H1 (cell line): ENCODE results near the gene TMEM138. TPM values are rescaled to one million over a fixed set of nuclear protein-coding genes. Genes with fewer than 3 reads are reported as not detected.

Experiments used
- CTCF ChIA-PET: fragments of 300-600 bp; sonication (Branson Sonifier 250); formaldehyde crosslinking; loops from one replicate; lab custom pipeline; 2021; ENCODE audit not compliant: partially characterized antibody; lab: Charles Lee
- POLR2A ChIA-PET: fragments of 300-600 bp; sonication (Branson Sonifier 250); formaldehyde crosslinking; loops from one replicate; lab custom pipeline; 2021; ENCODE audit warnings: inconsistent platforms; ENCODE audit not compliant: partially characterized antibody; lab: Charles Lee
- DNase-seq, 2 experiments: peaks; one replicate each; pipeline versions ENCODE4 v3.0.0 to v3.0.0-alpha.2; 2010 to 2022; ENCODE audit warnings: low spot score in 2 of 2, low read depth in 1 of 2, mixed read lengths in 1 of 2
- FAIRE-seq: peaks from 2 replicates; lab custom pipeline; 2011; peaks lifted over from hg19 to GRCh38; lab: Jason Lieb, UNC
- H2AFZ ChIP-seq: 2 replicates; pipeline ENCODE4 v1.8.1; 2012; ENCODE audit warnings: low read length, inconsistent platforms
- H2AK5ac ChIP-seq: 2 replicates; pipeline ENCODE4 v1.6.1; 2013; ENCODE audit warnings: low read depth, low read length
- H2BK120ac ChIP-seq: replicated peaks from 2 replicates; pipeline ENCODE3; 2013; ENCODE audit warnings: low read depth, low read length, inconsistent platforms
- H2BK12ac ChIP-seq: 2 replicates; pipeline ENCODE4 v1.6.1; 2013; ENCODE audit warnings: low read depth, low read length
- H2BK15ac ChIP-seq: 2 replicates; pipeline ENCODE4 v1.6.1; 2013; ENCODE audit warnings: low read length
- H2BK20ac ChIP-seq: 2 replicates; pipeline ENCODE4 v1.6.1; 2013; ENCODE audit warnings: low read length
- H2BK5ac ChIP-seq: 2 replicates; pipeline ENCODE4 v1.6.1; 2013; ENCODE audit warnings: low read depth, low read length
- H3K14ac ChIP-seq: 2 replicates; pipeline ENCODE4 v1.6.1; 2013; ENCODE audit warnings: inconsistent platforms; ENCODE audit not compliant: insufficient read length
- H3K18ac ChIP-seq: 2 replicates; pipeline ENCODE4 v1.6.1; 2013; ENCODE audit warnings: low read length; ENCODE audit errors: extremely low read depth
- H3K23ac ChIP-seq: 2 replicates; pipeline ENCODE4 v1.6.1; 2013; ENCODE audit warnings: inconsistent platforms; ENCODE audit not compliant: insufficient read length
- H3K23me2 ChIP-seq: 2 replicates; pipeline ENCODE4 v1.6.1; 2013; ENCODE audit warnings: low read depth, low read length
- H3K27ac ChIP-seq: 2 replicates; pipeline ENCODE4 v1.6.1; 2011; ENCODE audit warnings: low read depth, low read length, inconsistent platforms
- H3K27me3 ChIP-seq, 4 experiments: replicated peaks in 1 of 4; 1 replicate in 1 of 4; 2 replicates in 3 of 4; pipeline versions ENCODE4 v1.6.1 to v1.8.1; 2011 to 2013; ENCODE audit warnings: low read length in 3 of 4, mild to moderate bottlenecking in 3 of 4, inconsistent platforms in 2 of 4, mixed read lengths in 2 of 4, moderate library complexity in 1 of 4; ENCODE audit not compliant: control insufficient read depth in 3 of 4, insufficient read depth in 3 of 4; ENCODE audit errors: extremely low read depth in 1 of 4
- H3K36me3 ChIP-seq, 4 experiments: 2 replicates each; pipeline versions ENCODE4 v1.6.1 to v1.8.1; 2011 to 2013; ENCODE audit warnings: mild to moderate bottlenecking in 4 of 4, low read length in 3 of 4, moderate library complexity in 2 of 4, control low read depth in 1 of 4, inconsistent platforms in 1 of 4; ENCODE audit not compliant: insufficient read depth in 4 of 4, control insufficient read depth in 2 of 4
- H3K4ac ChIP-seq: replicated peaks from 2 replicates; pipeline ENCODE3; 2013; ENCODE audit warnings: low read length, low read depth, mixed read lengths, inconsistent platforms; ENCODE audit not compliant: insufficient read length
- H3K4me1 ChIP-seq, 4 experiments: replicated peaks in 1 of 4; 1 replicate in 1 of 4; 2 replicates in 3 of 4; pipeline versions ENCODE4 v1.6.1 to v1.8.1; 2011 to 2013; ENCODE audit warnings: low read length in 3 of 4, inconsistent platforms in 2 of 4, mixed read lengths in 1 of 4; ENCODE audit not compliant: insufficient read depth in 4 of 4, control insufficient read depth in 3 of 4
- H3K4me2 ChIP-seq, 2 experiments: 2 replicates each; pipeline versions ENCODE4 v1.6.1 to v1.8.1; 2011 to 2013; ENCODE audit warnings: low read depth in 2 of 2, low read length in 2 of 2, control low read depth in 1 of 2, inconsistent platforms in 1 of 2, mild to moderate bottlenecking in 1 of 2; ENCODE audit not compliant: insufficient read depth in 1 of 2
- H3K4me3 ChIP-seq, 4 experiments: fragments of 200-600, 300-600 bp in 1 of 4; sonication (generic), shearing (Covaris generic), sonication (Bioruptor Twin) in 1 of 4; 2 replicates each; pipeline versions ENCODE4 v1.5.1 to v1.8.1; 2011 to 2016; ENCODE audit warnings: low read length in 4 of 4, low read depth in 3 of 4, control low read depth in 2 of 4, inconsistent platforms in 2 of 4, mild to moderate bottlenecking in 2 of 4, mixed read lengths in 1 of 4, moderate library complexity in 1 of 4; ENCODE audit not compliant: insufficient read depth in 2 of 4; ENCODE audit errors: extremely low read depth in 1 of 4
- H3K56ac ChIP-seq: replicated peaks from 2 replicates; pipeline ENCODE3; 2013; ENCODE audit warnings: low read depth, mild to moderate bottlenecking, mixed read lengths, low read length, inconsistent platforms; ENCODE audit not compliant: insufficient read length
- H3K79me1 ChIP-seq: 2 replicates; pipeline ENCODE4 v1.6.1; 2013; ENCODE audit warnings: low read depth, low read length, control low read depth
- H3K79me2 ChIP-seq, 2 experiments: 2 replicates each; pipeline versions ENCODE4 v1.6.1 to v1.8.1; 2012 to 2013; ENCODE audit warnings: low read length in 2 of 2, mild to moderate bottlenecking in 2 of 2, inconsistent platforms in 1 of 2; ENCODE audit not compliant: insufficient read depth in 2 of 2, control insufficient read depth in 1 of 2
- H3K9ac ChIP-seq, 4 experiments: replicated peaks in 1 of 4; 1 replicate in 1 of 4; 2 replicates in 3 of 4; pipeline versions ENCODE4 v1.6.1 to v1.8.1; 2011 to 2013; ENCODE audit warnings: low read depth in 3 of 4, low read length in 3 of 4, control low read depth in 2 of 4, mild to moderate bottlenecking in 2 of 4, moderate library complexity in 2 of 4, inconsistent platforms in 1 of 4; ENCODE audit errors: extremely low read depth in 1 of 4
- H3K9me3 ChIP-seq, 2 experiments: 2 replicates each; pipeline versions ENCODE4 v1.6.1 to v1.8.1; 2012 to 2013; ENCODE audit warnings: mild to moderate bottlenecking in 2 of 2, moderate library complexity in 2 of 2, control low read depth in 1 of 2, inconsistent platforms in 1 of 2, low read depth in 1 of 2, low read length in 1 of 2, mixed read lengths in 1 of 2; ENCODE audit not compliant: insufficient read depth in 2 of 2
- H4K20me1 ChIP-seq, 2 experiments: replicated peaks in 1 of 2; 2 replicates each; pipeline versions ENCODE3 to v1.8.1; 2011 to 2013; ENCODE audit warnings: inconsistent platforms in 2 of 2, low read length in 2 of 2, mild to moderate bottlenecking in 1 of 2; ENCODE audit not compliant: insufficient read depth in 2 of 2, control insufficient read depth in 1 of 2
- H4K5ac ChIP-seq: 2 replicates; pipeline ENCODE4 v1.6.1; 2013; ENCODE audit warnings: low read length, low read depth, mixed read lengths, inconsistent platforms; ENCODE audit not compliant: insufficient read length
- H4K8ac ChIP-seq: 2 replicates; pipeline ENCODE4 v1.8.0; 2013; ENCODE audit warnings: mild to moderate bottlenecking, moderate library complexity, low read length, inconsistent platforms; ENCODE audit not compliant: insufficient read depth; ENCODE audit errors: extremely low read depth
- H4K91ac ChIP-seq: replicated peaks from 2 replicates; pipeline ENCODE3; 2013; ENCODE audit warnings: low read length, mixed read lengths, inconsistent platforms; ENCODE audit not compliant: insufficient read length
- BCL11A ChIP-seq, 2 experiments: IDR thresholded peaks; one replicate each; pipeline ENCODE4 v1.6.1; 2011; ENCODE audit warnings: low read depth in 2 of 2, low read length in 2 of 2, mild to moderate bottlenecking in 2 of 2
- CTBP2 ChIP-seq: IDR thresholded peaks from 2 replicates; pipeline ENCODE4 v1.7.0; 2011; ENCODE audit warnings: borderline replicate concordance, mild to moderate bottlenecking, moderate library complexity, mixed read lengths, low read length; ENCODE audit not compliant: insufficient read depth, insufficient read length
- HDAC6 ChIP-seq: IDR thresholded peaks from one replicate; pipeline ENCODE4 v1.7.1; 2012; ENCODE audit warnings: low read depth, mild to moderate bottlenecking, inconsistent platforms, low read length, moderate library complexity
- KDM4A ChIP-seq: IDR thresholded peaks from one replicate; pipeline ENCODE4 v1.7.1; 2012; ENCODE audit warnings: low read depth, mild to moderate bottlenecking, moderate library complexity, low read length, inconsistent platforms; ENCODE audit not compliant: severe bottlenecking
- MAFK ChIP-seq: IDR thresholded peaks from 2 replicates; pipeline ENCODE4 v1.6.1; 2012; ENCODE audit warnings: low read depth, mild to moderate bottlenecking, improper control_type of control experiment, low read length
- RBBP5 ChIP-seq: IDR thresholded peaks from 2 replicates; pipeline ENCODE4 v1.7.1; 2012; ENCODE audit warnings: low read depth, mild to moderate bottlenecking, inconsistent platforms, low read length, moderate library complexity, borderline replicate concordance
- RFX5 ChIP-seq: IDR thresholded peaks from 2 replicates; pipeline ENCODE4 v1.6.1; 2011; ENCODE audit warnings: low read depth, low read length, improper control_type of control experiment, borderline replicate concordance
- SP2 ChIP-seq: IDR thresholded peaks from 2 replicates; pipeline ENCODE4 v1.6.1; 2012; ENCODE audit warnings: mild to moderate bottlenecking, low read length, inconsistent platforms
- SUZ12 ChIP-seq: fragments of 200-600 bp; sonication (generic); IDR thresholded peaks from 2 replicates; pipeline ENCODE4 v1.6.1; 2012; ENCODE audit warnings: mild to moderate bottlenecking, inconsistent platforms, low read length, moderate library complexity, mixed read lengths
- YY1 ChIP-seq: IDR thresholded peaks from 2 replicates; pipeline ENCODE4 v1.6.1; 2011; ENCODE audit warnings: low read depth, mild to moderate bottlenecking, low read length
- ZNF274 ChIP-seq: IDR thresholded peaks from 2 replicates; pipeline ENCODE4 v1.7.0; 2012; ENCODE audit warnings: low read length, borderline replicate concordance; ENCODE audit errors: extremely low read depth
- WGBS, 2 experiments: shearing (Covaris generic) in 1 of 2; methylation state at CpG; one replicate each; pipeline versions ENCODE4 v1.1.6 to v1.1.7; 2013 to 2015; ENCODE audit warnings: low lambda C conversion rate in 2 of 2, mixed read lengths in 2 of 2, inconsistent platforms in 1 of 2, low coverage in 1 of 2, missing lambda C conversion rate in 1 of 2; ENCODE audit not compliant: insufficient replicate concordance in 2 of 2, insufficient coverage in 1 of 2, insufficient read length in 1 of 2; ENCODE audit errors: extremely low coverage in 1 of 2, missing lambda C conversion rate in 1 of 2; 5-methylcytosine and 5-hydroxymethylcytosine counted together
- polyA plus RNA-seq, 7 experiments: library from polyadenylated mRNA; depleted of rRNA in 3 of 7; stranded (reverse) in 5 of 7; unstranded in 2 of 7; fragments of >200 nt in 5 of 7; fragments of 200-250 nt in 2 of 7; gene quantifications; 1 replicate in 5 of 7; 2 replicates in 1 of 7; 4 replicates in 1 of 7; pipeline versions ENCODE4 v1.2.1 to v1.2.3, GENCODE V29; 2011 to 2013; ENCODE audit warnings: missing spikeins in 2 of 7, mixed read lengths in 2 of 7
- total RNA-seq: library from RNA; stranded (reverse); fragmentation: NEBNext Ultra II Directional; extraction: Animal tissue kit (Norgen Biotek cat#: 25700); gene quantifications from 2 replicates; pipeline ENCODE4 v1.2.1, GENCODE V29; 2021

The TMEM138 gene
- total and polyA plus RNA-seq, 2 of the 8 experiments (the other 6 are each of a cell fraction or from before 2014, with no cell fraction given): 32.9 to 59.0 TPM

DNA sequence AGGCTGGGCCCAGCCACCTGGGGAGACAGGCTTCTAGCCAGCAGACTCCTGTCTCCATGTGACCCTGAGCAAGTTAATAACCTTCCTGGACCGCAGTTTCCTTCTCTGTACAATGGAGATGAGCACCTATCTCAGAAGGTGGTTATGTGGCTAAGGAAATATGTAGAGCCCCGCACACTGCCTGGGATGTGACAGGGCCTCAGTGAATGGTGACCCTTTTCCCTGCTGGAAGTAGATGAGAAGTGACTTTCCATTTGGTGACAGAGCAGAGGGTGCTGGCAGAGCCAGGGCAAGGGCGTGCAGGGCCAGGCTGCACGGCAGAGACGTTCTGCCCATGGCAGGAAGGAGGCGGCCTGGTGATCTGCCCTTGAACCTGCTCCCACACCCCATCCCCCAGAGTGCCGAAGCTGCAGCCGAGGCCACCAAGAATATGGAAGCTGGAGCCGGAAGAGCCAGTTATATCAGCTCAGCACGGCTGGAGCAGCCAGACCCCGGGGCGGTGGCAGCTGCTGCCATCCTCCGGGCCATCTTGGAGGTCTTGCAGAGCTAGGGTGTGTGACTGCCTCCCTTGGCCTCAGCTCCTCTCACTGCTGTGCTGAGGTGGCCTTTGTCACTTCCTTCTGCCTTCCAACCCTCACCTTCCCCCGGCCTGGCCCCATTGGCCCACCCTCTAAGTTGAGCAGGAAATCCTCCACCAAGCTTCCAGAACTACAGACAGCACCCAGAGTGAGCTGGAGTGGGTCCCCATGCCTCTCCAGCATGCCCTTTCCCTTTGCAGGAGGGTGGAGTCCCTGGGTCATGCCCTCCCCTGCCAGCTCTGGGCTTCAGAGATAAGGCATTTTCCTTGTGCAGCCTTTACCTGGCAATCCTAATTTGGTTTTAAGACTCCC lies 16.0 kb upstream of the TMEM138 start:
- no peak overlapping the region for H2BK12ac ChIP-seq
- H2AK5ac ChIP-seq: no peak overlapping the region
- no peaks in the 10 kb centered on the region for H3K4me1 ChIP-seq
- no peaks in the 10 kb centered on the region for H3K27me3 ChIP-seq
- H2AFZ ChIP-seq: no peak overlapping the region
- H3K36me3 ChIP-seq: peaks cover 0 to 17% (median 9%) of the 10 kb centered on the region in 4 experiments; a peak in 4 of 8 replicates
- no peak overlapping the region for H2BK15ac ChIP-seq
- no peak overlapping the region for H4K5ac ChIP-seq
- no peaks in the 10 kb centered on the region; the same call in 1 of the 2 replicates for H3K79me1 ChIP-seq
- H3K14ac ChIP-seq: no peak overlapping the region
- H3K9ac ChIP-seq: no peak overlapping the region
- no peak overlapping the region for H3K27ac ChIP-seq
- H3K4me2 ChIP-seq: no peak overlapping the region
- H3K79me2 ChIP-seq: no peaks in the 10 kb centered on the region
- DNase-seq: no peak
- POLR2A ChIA-PET: interaction anchor here (1.3 to 39.7 kb wide), 3 partner anchors 10 to 24 kb away, joined by 4 to 1106 read pairs (median 61); partner anchors contain the start of genes CYB561A3, DDB1, TKFC and TMEM138
- CTCF ChIA-PET: interaction anchor here (6.8 to 7.1 kb wide), 2 partner anchors 10 to 39 kb away, joined by 55 to 80 read pairs; no protein-coding TSS in a partner anchor
- no peak overlapping the region for H3K23ac ChIP-seq
- H2BK5ac ChIP-seq: no peak overlapping the region
- H3K18ac ChIP-seq: no peak overlapping the region
- H4K8ac ChIP-seq: peak overlapping the region; percentile 41; the same call in 1 of the 2 replicates
- no peak overlapping the region for H3K56ac ChIP-seq
- H2BK20ac ChIP-seq: no peak overlapping the region
- H2BK120ac ChIP-seq: no peak overlapping the region
- no peaks in the 10 kb centered on the region for H3K9me3 ChIP-seq
- H3K23me2 ChIP-seq: no peaks in the 10 kb centered on the region
- H4K20me1 ChIP-seq: peaks cover 0 to 5% of the 10 kb centered on the region in 2 experiments
- FAIRE-seq: no peak
- no peak overlapping the region for H3K4me3 ChIP-seq
- no peak overlapping the region for H3K4ac ChIP-seq
- H4K91ac ChIP-seq: no peak overlapping the region
- WGBS, 2 experiments: 91% methylated on average over 14 of the region's 14 CpGs; no CpG with 5 or more reads in 1 of the 2 experiments
- TF ChIP-seq CTBP2 (no peak), KDM4A (no peak), SP2 (no peak), SUZ12 (no peak), ZNF274 (no peak), RBBP5 (no peak), HDAC6 (no peak), RFX5 (no peak), BCL11A (IDR thresholded peaks at IDR 0.05; ENCODE audit: low read depth in 2 of 2, low read length in 2 of 2) (no peak), MAFK (no peak), YY1 (no peak)
